KOPT-K1 (cell line): ENCODE data around the gene TMEM151B.

ENCODE experiments used
- H3K27ac ChIP-seq: fragments of 200-600 bp; sonication (generic); 2 replicates; pipeline ENCODE4 v1.5.1; 2016; ENCODE audit warnings: antibody characterized with exemption, mild to moderate bottlenecking, low read depth, low read length; ENCODE audit not compliant: poor library complexity, severe bottlenecking
- H3K36me3 ChIP-seq: fragments of 200-600 bp; sonication (generic); 2 replicates; pipeline ENCODE4 v1.5.1; 2017; ENCODE audit warnings: antibody characterized with exemption, mild to moderate bottlenecking, low read length, moderate library complexity; ENCODE audit not compliant: insufficient read depth
- H3K9me3 ChIP-seq: fragments of 200-600 bp; sonication (generic); 2 replicates; pipeline ENCODE4 v1.5.1; 2017; ENCODE audit warnings: antibody characterized with exemption, low read length, mild to moderate bottlenecking; ENCODE audit not compliant: insufficient read depth, poor library complexity, severe bottlenecking

The TMEM151B gene

DNA sequence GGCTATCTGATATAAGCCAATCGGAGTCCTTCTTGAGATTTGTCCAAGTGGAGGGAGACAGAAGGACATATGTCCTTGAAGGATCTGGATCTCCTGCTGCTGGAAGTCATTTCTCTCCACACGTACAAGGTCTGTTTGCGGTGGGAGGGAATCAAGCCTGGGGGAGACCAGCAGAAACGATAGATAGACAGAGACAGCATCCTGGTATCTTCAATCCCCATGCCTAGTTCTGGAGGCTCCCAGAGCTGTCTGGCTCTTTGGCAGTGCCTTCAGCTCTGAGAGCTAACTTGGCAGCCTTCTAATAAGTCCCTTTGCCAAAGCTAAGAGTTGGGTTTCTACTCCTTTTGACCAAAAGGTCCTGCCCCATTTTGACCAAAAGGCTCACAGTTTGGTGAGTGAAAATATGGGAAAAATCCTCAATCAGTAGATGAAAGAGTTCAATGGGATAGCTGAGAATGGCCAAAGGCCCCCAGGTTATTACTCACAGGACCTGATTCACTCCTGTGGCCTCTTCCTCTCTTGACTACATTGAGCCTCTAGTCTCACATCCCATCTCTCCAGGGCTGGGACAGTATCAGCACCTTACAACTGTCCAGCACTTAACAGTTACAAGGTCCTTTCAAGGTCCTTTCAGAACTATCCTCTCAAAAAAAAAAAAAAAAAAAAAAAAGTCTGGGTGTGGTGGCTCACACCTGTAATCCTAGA lies 22.6 kb downstream of the TMEM151B start:
- Histone ChIP-seq H3K9me3 (no peaks in the 10 kb centered on the region), H3K36me3 (no peaks in the 10 kb centered on the region; the same call in 1 of the 2 replicates)

DNA sequence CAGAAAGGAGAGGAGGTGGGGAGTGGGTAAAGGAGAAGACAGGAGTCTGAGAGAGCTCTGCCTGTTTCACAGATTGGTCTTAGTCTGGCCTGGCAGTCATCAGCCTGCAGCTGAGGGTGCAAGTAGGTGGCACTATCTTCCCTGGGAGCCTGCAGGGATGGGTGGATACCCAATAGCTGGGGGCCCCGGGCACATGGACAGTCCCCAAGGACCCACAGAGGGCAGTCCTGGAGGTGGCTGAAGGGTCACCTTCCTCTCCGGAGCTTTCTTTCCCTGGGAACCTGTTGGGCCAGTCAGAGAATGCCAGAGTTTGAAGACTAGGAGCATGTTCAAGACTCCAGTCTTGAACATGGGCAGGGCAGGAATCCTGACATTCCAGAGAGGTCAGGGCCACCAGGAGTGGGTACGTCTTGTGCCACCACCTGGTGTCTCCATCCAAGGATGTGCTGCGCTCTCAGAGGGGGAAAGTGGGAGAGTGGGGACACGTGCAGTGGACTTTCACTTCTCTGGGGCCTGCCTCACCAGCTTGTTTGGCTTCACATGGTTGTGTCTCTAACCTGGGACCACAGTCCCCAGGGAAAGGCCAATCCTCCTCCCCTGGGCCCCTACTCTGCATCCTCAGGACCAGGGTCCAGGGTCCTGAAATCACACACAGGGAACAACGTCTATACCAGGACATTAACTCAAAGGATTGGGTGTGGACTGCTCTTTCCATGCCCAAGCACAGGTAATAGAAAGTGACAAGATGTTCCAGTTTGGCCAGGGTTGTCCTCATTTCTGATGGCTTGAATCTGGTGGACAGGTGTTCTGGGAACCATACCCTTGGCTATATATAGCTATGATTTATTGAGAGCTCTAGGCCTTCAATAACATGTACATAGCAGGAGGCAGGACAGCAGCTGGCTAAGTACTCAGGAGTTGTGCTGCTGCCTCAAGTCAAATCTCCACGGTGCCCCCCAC lies 24.9 kb downstream of the TMEM151B start:
- Histone ChIP-seq H3K27ac (no peak overlapping the region), H3K9me3 (no peaks in the 10 kb centered on the region), H3K36me3 (peaks cover 8% of the 10 kb centered on the region; the same call in 1 of the 2 replicates)

More for the DNA sequence above, 22.6 kb downstream of the TMEM151B start:
- H3K27ac ChIP-seq = no peak overlapping the region

DNA sequence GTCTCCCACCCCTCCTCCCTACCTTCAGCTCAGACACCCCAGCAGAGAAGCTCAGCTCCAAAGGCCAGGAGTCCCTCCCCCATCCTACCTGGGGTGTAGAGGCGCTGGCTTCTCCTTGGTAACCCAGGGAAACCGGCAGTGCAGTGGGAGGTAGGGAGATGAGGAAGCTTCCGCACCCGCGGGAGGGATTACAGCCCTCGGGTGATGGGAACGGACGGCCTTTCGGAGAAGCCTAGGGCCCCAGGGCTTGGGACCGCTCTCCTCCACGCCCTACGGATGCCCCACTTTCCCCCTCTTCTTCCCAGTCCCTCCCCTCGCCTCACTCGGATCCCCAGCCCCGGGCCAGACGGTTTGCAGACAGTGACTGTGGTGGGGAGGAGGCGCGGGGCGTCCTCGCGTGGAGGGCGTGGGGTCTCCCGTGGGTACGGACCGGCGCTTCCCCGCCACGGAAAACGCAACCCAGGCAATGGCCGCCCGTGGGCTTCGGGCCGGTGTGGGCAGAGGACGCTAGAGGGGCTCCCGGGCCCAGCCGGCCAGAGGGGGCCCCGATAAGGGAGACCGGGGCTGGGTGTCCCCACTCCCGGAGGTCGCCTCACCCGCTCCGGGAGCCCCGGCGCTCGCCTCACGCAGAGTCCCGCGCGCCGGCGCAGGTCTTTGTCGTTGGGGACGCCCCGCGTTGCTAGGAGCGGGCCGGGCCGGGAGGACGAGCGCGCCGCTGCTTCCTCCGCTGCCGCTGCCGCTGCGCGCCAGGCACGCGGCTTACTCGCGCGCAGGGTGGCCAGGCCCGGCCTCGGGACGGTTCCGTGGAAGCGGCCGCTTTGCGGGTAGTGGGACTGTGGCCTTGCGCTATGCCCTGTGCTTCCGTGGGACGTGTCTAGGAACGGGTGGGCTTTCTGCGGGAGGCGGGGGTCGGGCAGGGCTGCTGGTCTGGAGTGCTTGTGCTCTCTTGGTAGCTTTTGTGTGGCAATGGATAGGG lies 27.1 kb downstream of the TMEM151B start:
- peaks cover 31% of the 10 kb centered on the region for H3K36me3 ChIP-seq
- no peaks in the 10 kb centered on the region for H3K9me3 ChIP-seq
- no peak overlapping the region for H3K27ac ChIP-seq

DNA sequence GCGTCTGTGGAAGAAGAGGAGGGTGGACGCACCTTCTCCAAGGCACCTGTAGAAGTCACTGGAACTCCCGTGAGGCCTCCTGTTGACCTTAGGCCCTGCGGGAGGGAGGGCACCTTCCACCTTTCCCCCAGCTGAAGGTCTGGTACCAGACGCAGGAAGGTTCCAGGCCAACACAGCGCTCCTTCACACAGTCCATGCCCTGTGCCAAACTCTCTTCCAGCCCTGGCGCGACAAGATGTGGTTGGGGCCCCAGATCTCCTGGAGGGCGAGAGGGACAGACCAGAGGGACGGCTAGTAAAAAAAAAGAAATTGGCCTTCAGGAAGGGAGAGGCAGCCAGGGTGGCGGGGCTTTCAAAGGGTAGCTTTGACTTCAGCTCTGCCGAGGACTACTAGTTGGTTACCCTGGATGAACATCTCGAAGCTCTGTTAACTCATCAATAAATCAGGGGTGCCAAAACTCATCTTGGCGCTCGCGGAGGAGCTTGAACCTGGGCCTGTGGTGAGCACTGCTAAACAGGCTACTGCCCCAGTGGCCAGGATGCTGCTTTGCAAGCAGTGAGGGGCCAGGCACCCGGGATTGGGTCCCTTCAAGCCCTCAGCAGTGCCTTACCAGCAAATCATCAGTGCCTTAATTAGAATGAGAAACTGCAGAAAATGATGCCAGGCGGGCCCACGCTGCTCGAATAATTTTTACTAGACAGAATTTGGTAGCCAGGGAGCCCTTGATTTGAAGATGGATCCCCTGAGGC lies 28.0 kb downstream of the TMEM151B start:
- H3K9me3 ChIP-seq = no peaks in the 10 kb centered on the region
- H3K36me3 ChIP-seq = peaks cover 39% of the 10 kb centered on the region
- H3K27ac ChIP-seq = no peak overlapping the region

DNA sequence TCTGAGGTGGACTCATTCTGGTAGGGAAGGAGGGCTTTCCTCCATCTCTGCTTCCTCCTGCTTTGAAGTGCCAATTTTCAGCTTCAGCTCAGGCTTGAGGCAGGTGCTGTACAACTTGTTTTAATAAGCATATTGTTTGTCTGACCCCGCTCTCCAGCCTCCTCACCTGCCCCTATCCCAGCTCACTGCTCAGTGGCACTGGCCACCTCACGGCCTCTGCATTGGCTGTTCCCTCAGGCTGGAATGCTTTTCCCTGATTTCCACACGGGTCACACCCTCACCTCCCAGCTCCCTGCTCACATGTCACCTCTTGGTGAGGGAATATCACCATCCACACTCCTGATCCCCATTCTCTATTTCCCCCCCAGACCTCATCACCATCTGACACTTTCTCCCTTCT lies 28.6 kb downstream of the TMEM151B start:
- Histone ChIP-seq H3K9me3 (no peaks in the 10 kb centered on the region), H3K36me3 (peaks cover 46% of the 10 kb centered on the region), H3K27ac (no peak overlapping the region)

DNA sequence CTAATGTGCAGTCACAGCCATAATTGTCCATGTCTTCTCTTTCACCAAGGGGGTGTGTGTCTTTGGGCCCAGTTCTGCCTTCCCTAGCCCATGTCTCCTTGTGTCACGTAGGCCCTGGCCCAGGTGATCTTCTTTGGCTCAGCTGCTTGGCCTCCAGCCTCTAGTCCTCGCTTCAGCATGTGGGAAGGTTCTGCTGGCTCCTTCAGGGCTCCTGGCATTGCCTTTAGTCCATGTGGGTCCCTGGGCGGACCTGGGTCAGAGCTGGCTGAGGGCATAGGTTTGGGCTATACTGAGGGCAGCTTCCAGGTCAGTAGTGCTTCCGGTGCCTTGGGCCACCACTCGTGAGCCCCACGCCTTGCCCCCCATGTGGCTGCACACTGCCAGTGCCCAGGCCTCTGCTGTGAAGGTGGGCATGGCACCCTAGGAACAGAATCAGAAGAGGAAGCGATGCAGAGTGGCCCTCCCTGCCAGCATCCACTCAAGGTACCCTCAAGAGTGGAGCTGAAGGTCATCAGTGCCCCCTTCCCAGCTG lies 30.1 kb downstream of the TMEM151B start:
- H3K9me3 ChIP-seq = no peaks in the 10 kb centered on the region
- H3K36me3 ChIP-seq = peaks cover 61% of the 10 kb centered on the region
- no peak overlapping the region for H3K27ac ChIP-seq

DNA sequence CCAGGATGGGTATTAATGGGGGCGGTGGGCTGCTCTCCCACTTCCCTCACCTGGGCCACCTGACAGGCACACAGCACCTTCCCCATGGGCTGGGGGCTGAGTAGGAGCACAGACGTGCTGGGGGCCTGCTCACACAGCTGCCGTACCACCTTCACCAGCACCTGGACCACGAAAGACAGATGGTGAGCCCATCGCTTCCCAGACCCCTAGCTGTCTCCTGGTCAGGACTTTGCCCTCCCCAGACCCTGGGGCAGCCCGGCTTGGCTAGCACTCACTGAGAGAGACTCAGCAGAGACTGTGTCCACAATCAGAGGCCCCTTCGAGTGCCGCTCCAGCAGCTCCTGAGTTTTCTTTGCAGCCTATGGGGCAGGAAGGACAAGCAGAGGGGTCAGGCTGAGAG lies 30.9 kb downstream of the TMEM151B start:
- no peaks in the 10 kb centered on the region for H3K9me3 ChIP-seq
- peaks cover 68% of the 10 kb centered on the region for H3K36me3 ChIP-seq
- no peak overlapping the region for H3K27ac ChIP-seq

DNA sequence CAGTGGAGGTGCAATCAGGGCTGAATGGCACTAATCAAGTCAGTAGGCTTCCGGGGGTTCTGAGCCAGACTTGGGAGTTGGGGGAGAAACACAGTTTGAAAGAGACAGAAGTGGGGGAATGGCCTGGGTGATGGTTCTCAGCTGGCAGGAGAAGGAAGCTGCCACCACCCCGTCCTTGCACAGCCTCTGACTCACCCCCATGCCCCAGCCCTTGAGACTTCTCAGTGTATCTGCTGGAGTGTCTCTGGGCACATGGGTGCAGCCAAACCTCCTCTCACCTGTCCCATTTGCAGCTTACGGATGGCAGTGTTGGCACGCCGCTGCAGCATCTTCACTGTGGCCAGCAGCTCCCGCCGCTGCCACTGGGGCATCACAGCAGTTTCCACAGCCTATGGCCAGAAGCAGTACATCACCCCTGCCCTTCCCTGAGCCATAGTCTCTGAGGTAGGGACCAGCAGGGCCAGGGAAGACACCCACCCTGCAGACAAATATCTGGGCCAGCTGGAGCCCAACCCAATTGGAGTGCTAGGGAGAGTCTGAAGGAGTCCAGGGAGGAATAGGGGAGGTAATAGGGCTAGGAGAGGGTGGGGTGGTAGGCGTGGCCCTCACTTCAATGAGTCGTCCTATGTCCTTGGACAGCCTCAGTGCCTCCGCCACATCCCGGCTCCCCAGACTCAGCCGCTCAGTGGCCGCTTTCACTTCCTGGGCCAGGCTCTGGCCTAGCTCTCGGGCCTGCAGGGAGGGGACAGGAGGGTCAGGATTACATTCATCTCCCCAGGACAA lies 31.7 kb downstream of the TMEM151B start:
- Histone ChIP-seq H3K36me3 (peaks cover 77% of the 10 kb centered on the region), H3K9me3 (no peaks in the 10 kb centered on the region), H3K27ac (no peak overlapping the region)

DNA sequence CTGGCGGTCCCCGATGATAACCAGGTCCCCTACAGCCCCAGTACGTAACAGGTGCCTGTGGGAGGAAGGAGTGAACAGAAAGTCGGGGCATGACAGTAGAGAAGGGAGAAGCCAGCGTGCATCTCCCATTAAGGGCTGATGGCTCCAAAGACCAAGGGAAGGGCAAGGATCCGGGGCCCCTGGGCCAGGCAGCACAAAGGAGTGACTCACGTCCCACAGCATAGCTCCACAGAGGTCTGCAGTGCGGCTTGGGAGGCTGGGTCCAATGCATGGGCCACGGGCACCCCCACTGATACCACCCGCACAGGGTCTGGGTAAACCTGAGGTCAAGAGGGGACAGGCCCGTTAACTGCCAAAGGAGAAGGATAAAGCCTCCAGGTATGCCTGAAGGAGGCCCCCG lies 32.6 kb downstream of the TMEM151B start:
- Histone ChIP-seq H3K36me3 (peaks cover 86% of the 10 kb centered on the region), H3K27ac (no peak overlapping the region), H3K9me3 (no peaks in the 10 kb centered on the region)

DNA sequence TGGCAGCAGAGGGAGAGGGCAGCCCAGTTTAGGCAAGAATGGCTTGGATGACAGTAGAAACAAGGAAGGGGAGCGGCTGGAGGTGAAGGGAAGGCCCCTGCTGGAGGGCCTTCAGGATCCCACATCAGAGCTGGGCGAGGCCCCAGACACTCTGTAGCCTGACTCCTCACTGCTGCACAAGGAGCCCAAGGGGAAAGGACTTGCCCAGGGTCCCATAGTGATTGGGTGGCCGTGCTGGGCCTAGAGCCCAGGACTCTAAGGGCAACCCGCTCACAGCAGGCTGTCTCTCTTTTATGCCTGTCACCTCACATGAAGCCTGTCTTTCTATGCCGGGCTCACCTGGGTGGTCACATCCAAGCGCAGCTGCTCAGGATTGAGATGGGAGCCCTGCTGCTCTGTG lies 33.6 kb downstream of the TMEM151B start:
- peaks cover 96% of the 10 kb centered on the region for H3K36me3 ChIP-seq
- no peak overlapping the region for H3K27ac ChIP-seq
- H3K9me3 ChIP-seq = no peaks in the 10 kb centered on the region

DNA sequence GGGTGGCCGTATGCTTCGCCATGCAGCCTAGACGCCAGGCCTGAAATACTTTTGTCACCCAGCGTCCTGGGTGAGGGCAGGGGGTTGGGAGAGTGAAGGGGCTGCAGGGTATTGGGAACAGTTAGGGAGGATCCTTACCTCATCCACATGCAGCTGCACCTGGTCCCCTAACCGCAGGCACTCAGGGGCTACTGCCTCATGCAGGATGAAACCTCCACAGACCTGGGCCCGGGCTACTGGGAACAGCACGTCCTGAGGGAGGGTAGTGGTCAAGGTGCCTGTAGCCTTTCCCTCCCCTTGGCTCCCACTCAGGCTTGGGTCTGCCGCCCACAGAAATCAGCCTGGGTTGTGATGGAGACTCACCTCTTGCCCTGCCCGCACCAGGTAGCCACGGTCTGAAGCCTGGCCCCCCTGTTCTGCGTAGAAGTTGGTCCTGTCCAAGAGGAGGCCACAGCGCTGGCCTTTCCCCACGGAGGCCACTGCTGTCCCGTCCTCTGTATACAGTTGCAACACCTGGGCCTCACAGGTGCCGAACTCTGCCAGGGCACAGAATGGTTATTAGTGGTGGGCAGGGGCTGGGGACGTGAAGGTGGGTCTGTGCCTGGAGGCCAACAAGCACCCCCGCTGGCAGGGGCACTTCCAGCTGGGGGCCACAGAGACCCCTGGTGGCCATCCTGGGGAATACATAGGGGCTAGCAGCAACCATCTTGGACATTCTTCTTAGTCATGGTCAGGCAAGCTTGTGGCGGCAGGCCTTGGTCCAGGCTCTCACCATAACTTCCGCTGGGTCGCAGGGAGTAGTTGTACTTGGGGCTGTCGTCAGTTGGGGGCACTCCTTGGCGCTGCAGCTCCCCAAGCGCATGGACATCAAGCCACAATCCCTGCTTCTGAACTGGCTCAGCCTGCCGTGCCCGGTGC lies 34.3 kb downstream of the TMEM151B start:
- peaks cover 100% of the 10 kb centered on the region for H3K36me3 ChIP-seq
- H3K9me3 ChIP-seq = no peaks in the 10 kb centered on the region
- H3K27ac ChIP-seq = no peak overlapping the region

DNA sequence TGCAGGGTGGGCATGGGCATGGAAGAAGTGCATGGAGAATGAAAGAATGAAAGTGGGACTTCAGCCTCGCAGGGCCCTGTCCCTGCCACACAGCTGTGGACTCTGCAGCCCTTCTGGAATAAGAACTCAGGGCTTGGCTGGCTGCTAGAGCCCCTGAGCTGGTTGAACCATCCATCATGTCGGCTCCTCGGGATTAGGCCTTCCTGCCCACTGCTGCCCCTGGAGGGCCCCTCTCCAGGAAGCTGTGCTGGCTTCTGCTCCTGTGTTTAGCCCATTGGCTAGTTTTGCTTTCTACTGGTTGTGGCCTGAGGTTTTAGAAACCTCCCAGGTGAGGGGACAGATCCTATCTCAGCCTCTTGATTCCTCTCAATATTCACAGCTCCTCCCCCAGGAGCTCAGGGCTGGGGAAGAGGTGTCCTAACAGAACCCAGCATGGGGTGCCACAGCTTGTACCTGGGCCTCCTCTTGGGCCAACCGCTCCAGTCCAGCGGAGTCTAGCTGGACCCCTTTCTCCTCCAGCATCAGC lies 35.0 kb downstream of the TMEM151B start:
- H3K9me3 ChIP-seq = no peaks in the 10 kb centered on the region

More for the DNA sequence above, 35.0 kb downstream of the TMEM151B start:
- Histone ChIP-seq H3K36me3 (peaks cover 100% of the 10 kb centered on the region), H3K27ac (no peak overlapping the region)
